T-cell (primary cell): ENCODE measurements around the gene TPRG1. TPM values are rescaled to one million over a fixed set of nuclear protein-coding genes. Genes with fewer than 3 reads are reported as not detected.

Experiments used
- ATAC-seq, 4 experiments: fragments of 200-7000 bp in 3 of 4; fragments of 150-1000 bp in 1 of 4; cut with Tn5 transposase; replicated peaks in 1 of 4; 1 replicate in 3 of 4; 2 replicates in 1 of 4; pipeline ENCODE4 v1.10.0; 2021; ENCODE audit warnings: moderate library complexity in 3 of 4, mild to moderate bottlenecking in 2 of 4, moderate number of reproducible peaks in 1 of 4
- CTCF ChIA-PET, 2 donors: fragments of 300-600 bp; sonication (Branson Sonifier 250); formaldehyde crosslinking; loops; one replicate each; lab custom pipeline; 2022; ENCODE audit warnings: antibody characterized with exemption in 2 of 2; lab: Charles Lee
- POLR2A ChIA-PET, 2 donors: fragments of 300-600 bp; sonication (Branson Sonifier 250); formaldehyde crosslinking; loops; one replicate each; lab custom pipeline; 2022; ENCODE audit warnings: antibody characterized with exemption in 2 of 2; lab: Charles Lee
- DNase-seq, 35 experiments: peaks; one replicate each; pipeline versions ENCODE4 v3.0.0 to v3.0.0-alpha.2; 2013 to 2023
- H3K27ac ChIP-seq: one replicate; pipeline ENCODE4 v1.5.1; 2013; ENCODE audit warnings: low read length
- H3K27me3 ChIP-seq, 2 experiments: replicated peaks in 1 of 2; 1 replicate in 1 of 2; 2 replicates in 1 of 2; pipeline versions ENCODE4 v1.6.1 to v1.7.0; 2013; ENCODE audit warnings: low read length in 1 of 2, mixed read lengths in 1 of 2; ENCODE audit not compliant: control insufficient read depth in 2 of 2, insufficient read depth in 2 of 2; ENCODE audit errors: extremely low read depth in 1 of 2
- H3K36me3 ChIP-seq, 2 donors: 1 replicate in 1 of 2; 2 replicates in 1 of 2; pipeline versions ENCODE4 v1.6.1 to v1.7.0; 2013; ENCODE audit warnings: low read length in 1 of 2; ENCODE audit not compliant: control insufficient read depth in 2 of 2, insufficient read depth in 1 of 2; ENCODE audit errors: extremely low read depth in 1 of 2
- H3K4me1 ChIP-seq, 2 experiments: 1 replicate in 1 of 2; 2 replicates in 1 of 2; pipeline versions ENCODE4 v1.6.1 to v1.7.0; 2013; ENCODE audit warnings: low read length in 2 of 2, mixed read lengths in 1 of 2; ENCODE audit not compliant: insufficient read depth in 2 of 2, control insufficient read depth in 1 of 2; ENCODE audit errors: extremely low read depth in 1 of 2
- H3K4me3 ChIP-seq, 2 donors: 1 replicate in 1 of 2; 2 replicates in 1 of 2; pipeline versions ENCODE4 v1.5.1 to v1.7.0; 2013; ENCODE audit warnings: mild to moderate bottlenecking in 2 of 2, low read length in 1 of 2, moderate library complexity in 1 of 2; ENCODE audit not compliant: control insufficient read depth in 1 of 2; ENCODE audit errors: extremely low read depth in 1 of 2
- H3K9me3 ChIP-seq: 2 replicates; pipeline ENCODE4 v1.7.0; 2013
- H3K27ac Mint-ChIP-seq, 2 donors: one replicate each; pipeline ENCODE4 v1.8.0; 2020 to 2021; ENCODE audit warnings: mild to moderate bottlenecking in 2 of 2, mixed read lengths in 2 of 2
- H3K27me3 Mint-ChIP-seq, 2 donors: one replicate each; pipeline ENCODE4 v1.8.0; 2021 to 2022; ENCODE audit warnings: mixed read lengths in 2 of 2
- H3K36me3 Mint-ChIP-seq: one replicate; pipeline ENCODE4 v1.8.0; 2021; ENCODE audit warnings: mixed read lengths
- H3K4me1 Mint-ChIP-seq, 3 donors: one replicate each; pipeline ENCODE4 v1.8.0; 2020 to 2022; ENCODE audit warnings: mixed read lengths in 3 of 3, mild to moderate bottlenecking in 1 of 3
- H3K4me3 Mint-ChIP-seq, 3 donors: one replicate each; pipeline ENCODE4 v1.8.0; 2020 to 2022; ENCODE audit warnings: mild to moderate bottlenecking in 3 of 3, mixed read lengths in 3 of 3, moderate library complexity in 3 of 3
- H3K9me3 Mint-ChIP-seq, 3 donors: one replicate each; pipeline ENCODE4 v1.8.0; 2020 to 2022; ENCODE audit warnings: mixed read lengths in 3 of 3
- WGBS: methylation state at CpG from one replicate; pipeline ENCODE4 v1.1.5; 2013; ENCODE audit warnings: missing lambda C conversion rate; ENCODE audit not compliant: insufficient coverage; 5-methylcytosine and 5-hydroxymethylcytosine counted together
- total RNA-seq, 35 experiments: library from RNA in 6 of 35; stranded (reverse) in 6 of 35; fragments of 120-200 nt in 1 of 35; gene quantifications; one replicate each; pipeline versions ENCODE4 v1.2.1 to v1.2.4 and lab custom pipeline; 2013 to 2026

Gene TPRG1
- total RNA-seq, 5 donors from 2014 or later (not counting 1 experiment from before 2014, with no cell fraction given) = 5.6 to 28.4 (median 15.5) TPM

DNA sequence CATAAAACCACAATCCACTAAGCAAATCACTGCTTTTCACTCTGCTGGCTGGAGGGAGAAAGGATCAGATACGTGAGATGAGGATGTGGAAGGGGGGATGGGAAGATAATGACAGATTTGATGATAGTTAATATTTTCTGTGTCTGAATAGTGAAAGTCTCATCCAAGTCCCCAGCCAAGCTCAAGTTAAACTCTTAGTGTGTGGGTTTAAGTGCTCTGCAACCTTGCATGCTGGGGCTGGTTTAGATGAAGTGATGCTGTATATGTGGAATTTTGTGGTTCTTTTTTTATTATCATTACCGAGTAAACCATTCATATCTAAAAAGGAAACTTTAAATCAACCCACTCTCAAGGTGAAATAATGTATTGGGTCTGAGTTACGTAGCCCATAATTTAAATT is 111.0 kb downstream of the TPRG1 start:
- Histone ChIP-seq H3K4me3 (no peak overlapping the region), H3K27me3 (no peaks in the 10 kb centered on the region), H3K27ac (no peak overlapping the region), H3K36me3 (no peaks in the 10 kb centered on the region), H3K9me3 (no peaks in the 10 kb centered on the region), H3K4me1 (peaks cover 13 to 26% of the 10 kb centered on the region in 2 experiments)
- H3K9me3 Mint-ChIP-seq = no peaks in the 10 kb centered on the region
- ATAC-seq = no peak
- ChIA-PET CTCF (no interaction called here), POLR2A (no interaction called here)
- no peak overlapping the region for H3K27ac Mint-ChIP-seq
- peaks cover 26 to 32% (median 27%) of the 10 kb centered on the region in 3 donors for H3K4me1 Mint-ChIP-seq
- no peaks in the 10 kb centered on the region for H3K27me3 Mint-ChIP-seq
- H3K36me3 Mint-ChIP-seq = no peaks in the 10 kb centered on the region
- WGBS = no CpG with 5 or more reads among the region's 3 CpGs
- H3K4me3 Mint-ChIP-seq = no peak overlapping the region
- no peak for DNase-seq

DNA sequence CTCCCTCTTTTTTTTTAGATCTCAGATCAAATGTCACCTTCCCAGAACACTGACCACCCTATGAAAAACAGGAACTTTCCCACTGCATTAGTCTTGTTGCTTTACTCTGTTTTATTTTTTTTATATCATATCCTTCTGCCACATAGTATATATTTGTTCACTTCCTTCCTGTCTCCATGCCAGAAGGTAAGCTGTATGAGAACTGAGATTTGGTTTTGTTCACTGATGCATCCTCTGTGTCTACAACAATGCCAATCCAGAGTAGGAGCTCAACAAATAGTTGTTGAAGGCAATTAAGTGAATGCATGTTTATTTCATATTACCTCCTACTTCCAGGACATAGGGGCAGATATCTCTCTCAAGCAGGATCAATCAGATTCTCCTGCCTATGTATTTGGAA is 114.4 kb downstream of the TPRG1 start:
- ChIA-PET CTCF (interaction anchor here in 1 of 2 donors (1.1 kb wide), 1 partner anchor 674 kb away, joined by 5 read pairs; no protein-coding TSS in a partner anchor), POLR2A (interaction anchor here in 1 of 2 donors (0.5 kb wide), 1 partner anchor 17 kb away, joined by 3 read pairs; no protein-coding TSS in a partner anchor)
- no peaks in the 10 kb centered on the region for H3K27me3 Mint-ChIP-seq
- Histone ChIP-seq H3K4me1 (peaks cover 8 to 31% of the 10 kb centered on the region in 2 experiments), H3K36me3 (no peaks in the 10 kb centered on the region), H3K27ac (no peak overlapping the region), H3K4me3 (no peak overlapping the region), H3K27me3 (no peaks in the 10 kb centered on the region), H3K9me3 (no peaks in the 10 kb centered on the region)
- peak overlapping the region in 1 of 3 donors; percentile 55 for H3K4me3 Mint-ChIP-seq
- H3K36me3 Mint-ChIP-seq = no peaks in the 10 kb centered on the region
- no peaks in the 10 kb centered on the region for H3K9me3 Mint-ChIP-seq
- peaks cover 35 to 38% (median 36%) of the 10 kb centered on the region in 3 donors for H3K4me1 Mint-ChIP-seq
- DNase-seq (peak in 1 of 35 experiments; percentile 16), ATAC-seq (peak; percentile 45 to 86 (median 84))
- peak overlapping the region; percentile 77 to 82 for H3K27ac Mint-ChIP-seq

DNA sequence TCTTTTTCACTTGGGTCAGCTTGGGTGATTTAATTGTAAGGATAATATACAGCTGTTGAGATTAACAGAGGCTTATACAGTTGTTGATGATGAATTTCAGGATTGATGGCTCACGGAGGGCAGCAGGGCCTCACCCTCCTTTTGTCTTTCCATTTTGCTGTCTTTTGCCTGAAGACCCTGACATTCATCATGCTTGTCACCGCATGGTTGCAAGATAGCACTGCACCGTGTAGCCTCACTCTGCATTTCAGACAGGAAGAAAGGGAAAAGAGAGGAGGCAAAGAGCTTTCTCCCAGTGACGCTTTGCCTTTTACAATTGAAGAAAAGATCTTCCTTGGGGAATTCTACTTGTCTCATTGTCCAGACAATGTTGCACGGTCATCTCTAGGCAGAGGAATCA is 115.1 kb downstream of the TPRG1 start:
- 33% methylated on average over 1 of the region's 5 CpGs for WGBS
- H3K4me1 ChIP-seq = peaks cover 8 to 31% of the 10 kb centered on the region in 2 experiments
- Mint-ChIP-seq H3K4me3 (peak overlapping the region in 1 of 3 donors; percentile 55), H3K27me3 (no peaks in the 10 kb centered on the region), H3K9me3 (no peaks in the 10 kb centered on the region), H3K27ac (peak overlapping the region; percentile 53), H3K4me1 (peaks cover 35 to 38% (median 36%) of the 10 kb centered on the region in 3 donors), H3K36me3 (no peaks in the 10 kb centered on the region)
- H3K4me3 ChIP-seq = no peak overlapping the region
- H3K27me3 ChIP-seq = no peaks in the 10 kb centered on the region
- ChIA-PET POLR2A (no interaction called here), CTCF (interaction anchor here in 1 of 2 donors (1.1 kb wide), 1 partner anchor 673 kb away, joined by 5 read pairs; no protein-coding TSS in a partner anchor)
- no peak overlapping the region for H3K27ac ChIP-seq
- no peak for ATAC-seq
- H3K9me3 ChIP-seq = no peaks in the 10 kb centered on the region
- no peak for DNase-seq
- H3K36me3 ChIP-seq = no peaks in the 10 kb centered on the region

DNA sequence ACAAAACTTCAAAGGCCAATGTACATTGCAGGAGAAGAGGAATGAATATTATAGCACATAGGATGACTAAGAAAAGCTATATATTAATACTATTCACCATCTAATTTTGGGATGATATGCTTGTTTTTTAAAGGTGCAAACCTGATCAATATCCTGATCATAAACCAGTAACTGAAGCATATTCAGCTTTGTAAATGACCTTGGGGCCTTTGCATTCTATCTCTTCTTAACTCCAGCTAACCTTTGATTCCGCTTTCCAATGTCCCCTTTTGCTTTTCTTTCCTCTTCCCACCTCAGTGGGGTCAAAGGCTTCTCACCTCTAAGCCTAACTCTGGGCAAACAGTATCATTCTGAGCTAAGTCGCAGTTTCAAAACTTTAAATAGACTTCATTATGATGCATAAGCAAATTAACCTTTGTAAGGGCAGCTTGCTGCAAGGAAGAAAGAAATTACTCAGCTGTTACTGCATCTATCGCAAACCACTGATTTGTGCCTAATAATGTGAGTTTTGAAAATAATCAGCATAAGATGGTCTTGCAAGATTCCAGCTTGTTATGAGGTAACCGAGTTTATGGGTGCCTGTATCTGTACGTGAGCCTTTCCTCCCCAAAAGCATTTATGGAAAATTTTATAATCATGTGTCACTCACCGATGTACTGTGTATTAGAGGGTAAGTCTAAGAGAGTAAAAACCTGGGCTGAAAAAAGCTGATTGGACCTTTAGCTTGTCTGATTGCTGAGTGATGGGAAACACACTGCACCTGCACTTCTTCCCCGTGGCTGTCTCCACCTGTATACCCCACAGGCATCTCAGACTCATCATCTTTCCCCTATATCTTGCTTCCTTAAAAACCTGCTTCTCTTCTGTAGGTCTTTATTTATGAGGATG is 116.8 kb downstream of the TPRG1 start:
- H3K4me1 ChIP-seq = peaks cover 8 to 31% of the 10 kb centered on the region in 2 experiments
- CTCF ChIA-PET = interaction anchor here in 1 of 2 donors (0.5 kb wide), 1 partner anchor 174 kb away, joined by 3 read pairs; no protein-coding TSS in a partner anchor
- H3K27ac Mint-ChIP-seq = no peak overlapping the region
- no peaks in the 10 kb centered on the region for H3K36me3 ChIP-seq
- H3K4me3 ChIP-seq = no peak overlapping the region
- peaks cover 34 to 45% (median 35%) of the 10 kb centered on the region in 3 donors for H3K4me1 Mint-ChIP-seq
- 69% methylated on average over 2 of the region's 7 CpGs for WGBS
- peak overlapping the region in 1 of 3 donors; percentile 2 for H3K4me3 Mint-ChIP-seq
- no peak overlapping the region for H3K27ac ChIP-seq
- no peaks in the 10 kb centered on the region for H3K9me3 Mint-ChIP-seq
- POLR2A ChIA-PET = interaction anchor here in 1 of 2 donors (0.9 kb wide), 1 partner anchor 12 kb away, joined by 3 read pairs; no protein-coding TSS in a partner anchor
- DNase-seq = no peak
- H3K36me3 Mint-ChIP-seq = no peaks in the 10 kb centered on the region
- H3K9me3 ChIP-seq = no peaks in the 10 kb centered on the region
- no peaks in the 10 kb centered on the region for H3K27me3 ChIP-seq
- ATAC-seq = no peak
- H3K27me3 Mint-ChIP-seq = no peaks in the 10 kb centered on the region

DNA sequence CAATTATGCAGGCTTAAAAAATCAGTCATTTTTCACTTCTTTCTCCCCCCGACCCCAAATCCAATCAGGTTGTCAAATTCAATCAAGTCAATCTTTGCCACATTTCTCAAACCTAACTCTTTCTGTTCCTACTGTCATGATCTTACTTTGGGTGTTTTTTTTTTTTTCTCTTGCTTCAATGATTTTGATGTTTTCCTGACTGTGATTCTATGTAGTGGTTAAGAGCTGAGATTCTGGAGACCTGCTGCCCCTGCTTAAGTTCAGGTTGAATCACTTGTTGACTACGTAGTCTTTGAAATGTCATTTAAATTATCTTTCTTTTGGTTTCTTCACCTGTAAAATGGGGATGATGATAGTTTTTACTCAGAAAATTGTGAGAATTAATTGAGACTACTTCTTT is 117.5 kb downstream of the TPRG1 start:
- ChIA-PET POLR2A (no interaction called here), CTCF (interaction anchor here in 1 of 2 donors (0.6 kb wide), 1 partner anchor 629 kb away, joined by 5 read pairs; no protein-coding TSS in a partner anchor)
- Mint-ChIP-seq H3K4me1 (peaks cover 34 to 50% (median 35%) of the 10 kb centered on the region in 3 donors), H3K27me3 (no peaks in the 10 kb centered on the region), H3K9me3 (no peaks in the 10 kb centered on the region), H3K27ac (no peak overlapping the region), H3K36me3 (no peaks in the 10 kb centered on the region), H3K4me3 (peak overlapping the region in 1 of 3 donors; percentile 2)
- no peak overlapping the region for H3K4me3 ChIP-seq
- H3K4me1 ChIP-seq = peaks cover 8 to 31% of the 10 kb centered on the region in 2 experiments
- no peaks in the 10 kb centered on the region for H3K36me3 ChIP-seq
- WGBS = no CpG with 5 or more reads among the region's 2 CpGs
- no peaks in the 10 kb centered on the region for H3K9me3 ChIP-seq
- DNase-seq (no peak), ATAC-seq (no peak)
- no peaks in the 10 kb centered on the region for H3K27me3 ChIP-seq
- no peak overlapping the region for H3K27ac ChIP-seq

DNA sequence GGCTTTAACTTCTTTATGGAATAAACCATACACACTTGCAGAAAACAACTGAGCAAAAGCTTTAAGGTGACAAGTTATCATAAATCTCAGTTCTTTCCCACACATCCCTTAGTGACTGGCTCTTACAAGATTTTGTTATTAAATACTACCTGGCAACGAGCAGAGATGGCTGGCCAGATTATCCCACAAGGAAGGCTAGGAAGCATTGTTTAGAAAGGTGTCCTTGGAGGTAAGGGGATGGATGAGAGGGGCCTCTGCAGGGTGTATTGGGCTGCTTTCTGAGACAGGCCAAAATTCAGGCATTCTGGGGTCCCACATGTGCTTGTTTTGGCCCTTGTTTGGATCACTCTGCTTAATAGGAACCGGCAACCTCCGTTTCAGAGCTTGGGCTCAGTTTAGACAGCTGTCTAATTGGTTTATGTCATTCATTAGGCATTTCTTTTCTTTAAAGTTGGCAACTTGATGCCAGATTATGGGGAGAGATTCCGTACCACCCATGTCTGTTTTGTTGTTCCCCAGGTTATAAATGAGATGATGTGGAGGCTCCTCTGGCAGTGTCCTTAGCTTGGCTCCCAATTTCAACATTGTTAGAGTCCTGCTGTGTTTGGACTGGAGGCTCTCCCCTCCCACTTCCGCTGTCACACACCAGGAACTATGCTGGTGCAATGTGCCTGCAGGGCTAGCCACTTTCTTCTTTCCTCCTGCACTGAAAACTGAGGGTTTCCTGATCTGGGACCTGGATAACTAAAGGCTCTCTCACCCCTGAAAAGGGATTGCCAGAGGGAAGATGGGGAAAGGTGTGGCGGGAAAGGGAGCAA is 121.1 kb downstream of the TPRG1 start:
- Histone ChIP-seq H3K4me1 (peaks cover 0 to 13% of the 10 kb centered on the region in 2 experiments), H3K27ac (no peak overlapping the region), H3K36me3 (no peaks in the 10 kb centered on the region), H3K9me3 (no peaks in the 10 kb centered on the region), H3K27me3 (no peaks in the 10 kb centered on the region), H3K4me3 (no peak overlapping the region)
- DNase-seq = no peak
- no peaks in the 10 kb centered on the region for H3K9me3 Mint-ChIP-seq
- no peak overlapping the region for H3K4me3 Mint-ChIP-seq
- peaks cover 14 to 58% (median 16%) of the 10 kb centered on the region in 3 donors for H3K4me1 Mint-ChIP-seq
- no peak overlapping the region for H3K27ac Mint-ChIP-seq
- ChIA-PET CTCF (no interaction called here), POLR2A (interaction anchor here in 1 of 2 donors (0.7 kb wide), 1 partner anchor 1470 kb away, joined by 4 read pairs; no protein-coding TSS in a partner anchor)
- WGBS = 71% methylated on average over 1 of the region's 6 CpGs
- no peak for ATAC-seq
- H3K27me3 Mint-ChIP-seq = no peaks in the 10 kb centered on the region
- H3K36me3 Mint-ChIP-seq = no peaks in the 10 kb centered on the region
